Smooth muscle cell of the brain vasculature (primary cell): ENCODE measurements around the gene PLOD1.
A peak's percentile ranks its signal among the peaks of the same experiment; 100 is the strongest.

Source experiments
- DNase-seq: peaks from one replicate; pipeline ENCODE4 v3.0.0-alpha.2; 2012; ENCODE audit warnings: low read depth, low spot score

PLOD1 gene

GRCh38 chr1:11978301-11978700 is 43.8 kb downstream of the PLOD1 start:
- no peak for DNase-seq

- DNase-seq = no peak
Measured at GRCh38 chr1:11979028-11979850, 44.7 kb downstream of the PLOD1 start.

- peak; percentile 91 for DNase-seq
Measured at GRCh38 chr1:11979851-11980675, 45.5 kb downstream of the PLOD1 start, which contains the start of gene MFN2. TSS of gene MFN2 (plus strand) at chr1:11980444. CDS start at chr1:11989169, 8,725 bp downstream.

- no peak for DNase-seq
Measured at GRCh38 chr1:11980676-11980972, 46.1 kb downstream of the PLOD1 start.

GRCh38 chr1:11981378-11982009 is 47.0 kb downstream of the PLOD1 start:
- no peak for DNase-seq

GRCh38 chr1:11982010-11982392 is 47.5 kb downstream of the PLOD1 start:
- no peak for DNase-seq

GRCh38 chr1:11984121-11984520 is 49.6 kb downstream of the PLOD1 start:
- DNase-seq = no peak

- DNase-seq = no peak
Measured at GRCh38 chr1:11984576-11984975, 50.1 kb downstream of the PLOD1 start.

- DNase-seq = no peak
Measured at GRCh38 chr1:11985171-11985570, 50.7 kb downstream of the PLOD1 start.

- peak; percentile 69 for DNase-seq
Measured at GRCh38 chr1:11985851-11986250, 51.3 kb downstream of the PLOD1 start.

GRCh38 chr1:11989669-11990068 is 55.2 kb downstream of the PLOD1 start:
- DNase-seq = no peak

GRCh38 chr1:11990303-11991032 is 56.0 kb downstream of the PLOD1 start:
- DNase-seq = no peak

GRCh38 chr1:11991969-11992676 is 57.6 kb downstream of the PLOD1 start:
- no peak for DNase-seq

- no peak for DNase-seq
Measured at GRCh38 chr1:11997081-11997850, 62.7 kb downstream of the PLOD1 start.

- DNase-seq = no peak
Measured at GRCh38 chr1:11998636-11999035, 64.1 kb downstream of the PLOD1 start.

GRCh38 chr1:11999236-11999635 is 64.7 kb downstream of the PLOD1 start:
- DNase-seq = no peak

- DNase-seq = no peak
Measured at GRCh38 chr1:12001249-12001917, 66.9 kb downstream of the PLOD1 start.

- no peak for DNase-seq
Measured at GRCh38 chr1:12001996-12002493, 67.5 kb downstream of the PLOD1 start.

GRCh38 chr1:12003762-12004161 is 69.2 kb downstream of the PLOD1 start:
- DNase-seq = no peak
